GM19238 (cell line): ENCODE measurements around the gene PCCA.
"Not testable (repeated sequence)": the region's sequence is repeated elsewhere in the genome, so short reads cannot be mapped to it uniquely, and the experiment has no call there.

Experiments
- DNase-seq: peaks from one replicate; pipeline ENCODE4 v3.0.0; 2011; ENCODE audit warnings: low spot score; ENCODE audit not compliant: insufficient read length

Gene PCCA

DNA sequence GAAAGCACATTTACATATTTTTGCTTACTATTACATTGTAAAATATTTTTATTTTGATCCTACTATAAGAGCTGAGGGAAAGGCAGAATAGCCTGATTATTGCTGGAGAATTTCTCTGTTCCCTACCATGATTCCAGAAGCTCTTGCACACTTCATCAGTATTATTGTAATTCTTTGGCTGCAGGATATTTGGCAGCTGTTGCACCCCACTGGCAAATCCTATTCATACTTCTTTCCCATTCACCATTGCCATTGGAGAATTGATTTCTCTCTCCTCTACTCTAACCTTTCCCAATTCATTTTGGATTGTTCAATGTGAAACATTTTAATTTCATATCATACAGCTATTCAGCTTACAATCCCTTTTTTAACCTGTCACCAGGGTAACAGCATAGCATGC lies 261.7 kb downstream of the PCCA start:
- DNase-seq, result no peak

GRCh38 chr13:100356426-100356825 lies 267.5 kb downstream of the PCCA start:
- no peak for DNase-seq

- DNase-seq, result no peak
These were observed 268.0 kb downstream of the PCCA start for GRCh38 chr13:100356889-100357288.

GRCh38 chr13:100357764-100358163 lies 268.9 kb downstream of the PCCA start:
- DNase-seq, result no peak

GRCh38 chr13:100361504-100361903 lies 272.6 kb downstream of the PCCA start:
- DNase-seq, result no peak

DNA sequence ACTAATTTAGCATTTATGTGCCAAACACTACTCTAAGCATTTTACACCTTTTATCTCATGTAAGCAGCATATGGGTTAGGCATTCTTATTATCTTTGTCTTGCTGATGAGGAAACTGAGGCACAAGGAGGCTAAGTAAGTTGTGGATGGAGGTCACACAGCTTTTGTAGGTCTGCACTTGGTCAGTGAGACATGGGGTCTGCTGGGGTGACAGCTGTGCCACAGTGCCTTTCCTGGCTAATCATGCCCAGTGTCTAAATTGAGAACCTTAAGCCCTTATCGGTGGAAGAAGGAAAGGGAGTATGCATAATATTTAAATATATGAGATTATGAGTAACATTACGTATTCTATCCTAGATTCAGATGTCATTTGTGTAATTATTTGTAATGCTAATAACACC lies 273.5 kb downstream of the PCCA start:
- DNase-seq, result no peak

DNA sequence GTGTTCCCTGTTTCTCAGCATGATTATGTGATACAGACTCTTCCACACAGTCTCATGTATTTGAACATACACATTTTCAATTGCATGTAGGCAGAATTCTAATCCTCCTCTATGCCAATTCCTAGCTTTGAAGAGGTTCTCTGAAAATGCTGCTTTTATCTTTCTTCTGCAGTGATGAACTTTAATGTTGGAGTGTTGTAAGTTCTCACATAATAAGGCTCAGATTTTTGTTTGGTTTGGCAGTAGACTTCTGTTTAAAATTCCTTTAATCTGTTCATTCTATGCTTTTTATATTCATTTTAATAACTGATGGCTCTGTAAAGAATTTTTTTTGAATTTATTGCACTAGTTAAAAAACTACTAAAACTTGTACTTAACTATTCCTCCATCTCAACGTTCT lies 273.9 kb downstream of the PCCA start:
- no peak for DNase-seq

- DNase-seq, result no peak
These were observed 274.4 kb downstream of the PCCA start for GRCh38 chr13:100363285-100363711.

GRCh38 chr13:100363874-100364273 lies 275.0 kb downstream of the PCCA start:
- no peak for DNase-seq

DNA sequence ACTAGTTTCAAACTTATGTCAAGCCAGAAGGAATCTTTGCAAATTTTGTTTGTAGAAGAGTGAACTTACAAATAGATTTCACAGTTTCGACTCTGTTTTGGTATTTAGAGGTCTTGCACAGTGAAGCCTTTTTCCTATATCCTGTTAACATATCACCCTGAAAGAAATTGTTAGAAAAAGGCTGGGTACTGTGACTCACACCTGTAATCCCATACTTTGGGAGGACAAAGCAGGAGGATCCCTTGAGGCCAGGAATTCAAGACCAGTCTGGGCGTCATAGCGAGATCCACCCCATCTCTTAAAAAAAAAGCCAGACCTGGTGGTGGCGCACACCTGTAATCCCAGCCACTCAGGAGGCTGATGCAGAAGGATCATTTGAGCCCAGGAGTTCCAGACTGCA lies 275.7 kb downstream of the PCCA start:
- DNase-seq, result no peak

GRCh38 chr13:100365680-100366079 lies 276.8 kb downstream of the PCCA start:
- no peak for DNase-seq

GRCh38 chr13:100378533-100378932 lies 289.6 kb downstream of the PCCA start:
- DNase-seq, result no peak

GRCh38 chr13:100381595-100382224 lies 292.8 kb downstream of the PCCA start:
- DNase-seq, result no peak

DNA sequence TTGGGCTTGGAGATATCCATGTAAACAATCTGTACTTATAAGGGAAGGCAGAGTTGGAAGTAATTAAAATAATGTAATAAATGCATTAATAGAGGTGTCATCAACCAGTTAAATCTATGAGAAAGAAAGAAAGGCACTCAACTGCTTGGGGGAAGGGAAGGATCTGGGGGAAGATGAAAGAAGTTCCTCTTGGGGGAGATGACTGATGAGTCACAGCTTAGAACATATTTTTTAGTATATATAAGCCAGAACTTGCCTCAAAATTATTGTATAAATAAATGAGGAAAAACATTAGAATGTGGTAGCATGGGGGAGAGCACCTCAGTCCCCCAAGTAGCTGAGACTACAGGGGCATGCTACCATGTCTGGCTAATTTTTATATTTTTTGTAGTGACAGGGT lies 293.9 kb downstream of the PCCA start:
- DNase-seq, result no peak

DNA sequence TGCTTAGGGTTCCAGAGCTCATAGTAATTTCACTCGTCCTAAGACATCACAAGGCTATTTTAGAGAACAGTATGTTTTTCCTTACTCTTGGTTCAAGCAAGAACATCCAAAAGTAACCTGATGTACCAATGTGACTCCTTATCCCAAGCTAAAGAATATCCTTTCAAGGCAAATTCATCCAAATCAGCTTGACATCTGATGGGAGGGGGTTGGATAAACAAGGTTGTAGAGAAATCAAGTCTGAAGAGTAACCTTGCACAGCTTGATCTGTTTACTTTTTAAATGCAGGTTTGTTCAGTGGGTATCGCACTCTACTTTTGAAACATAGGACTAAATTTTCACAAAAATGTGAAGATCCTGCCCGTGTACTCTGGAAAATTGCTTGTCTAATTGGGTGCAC lies 298.5 kb downstream of the PCCA start:
- DNase-seq, result no peak

GRCh38 chr13:100388150-100388549 lies 299.3 kb downstream of the PCCA start:
- not testable (repeated sequence) for DNase-seq

GRCh38 chr13:100388923-100389322 lies 300.0 kb downstream of the PCCA start:
- no peak for DNase-seq

DNA sequence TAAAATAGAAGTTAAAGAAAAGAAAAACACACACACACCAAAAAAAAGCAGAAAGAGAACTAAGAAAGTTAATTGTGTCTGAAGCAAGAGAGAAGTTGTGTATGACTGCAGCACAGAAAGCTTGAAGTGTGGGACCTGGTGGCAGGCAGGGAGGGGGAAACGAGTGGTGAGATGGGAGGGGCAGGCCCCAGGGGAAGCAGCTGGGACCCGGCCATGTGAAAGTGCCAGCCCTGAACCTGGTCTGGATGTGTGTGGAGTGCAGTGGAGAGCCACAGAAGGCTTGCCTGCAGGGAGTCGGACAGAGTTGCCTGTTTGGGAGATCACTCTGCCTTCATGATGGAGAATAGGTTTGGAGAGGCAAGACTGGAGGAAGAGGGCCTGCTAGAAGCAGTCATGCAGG lies 300.7 kb downstream of the PCCA start:
- no peak for DNase-seq

DNA sequence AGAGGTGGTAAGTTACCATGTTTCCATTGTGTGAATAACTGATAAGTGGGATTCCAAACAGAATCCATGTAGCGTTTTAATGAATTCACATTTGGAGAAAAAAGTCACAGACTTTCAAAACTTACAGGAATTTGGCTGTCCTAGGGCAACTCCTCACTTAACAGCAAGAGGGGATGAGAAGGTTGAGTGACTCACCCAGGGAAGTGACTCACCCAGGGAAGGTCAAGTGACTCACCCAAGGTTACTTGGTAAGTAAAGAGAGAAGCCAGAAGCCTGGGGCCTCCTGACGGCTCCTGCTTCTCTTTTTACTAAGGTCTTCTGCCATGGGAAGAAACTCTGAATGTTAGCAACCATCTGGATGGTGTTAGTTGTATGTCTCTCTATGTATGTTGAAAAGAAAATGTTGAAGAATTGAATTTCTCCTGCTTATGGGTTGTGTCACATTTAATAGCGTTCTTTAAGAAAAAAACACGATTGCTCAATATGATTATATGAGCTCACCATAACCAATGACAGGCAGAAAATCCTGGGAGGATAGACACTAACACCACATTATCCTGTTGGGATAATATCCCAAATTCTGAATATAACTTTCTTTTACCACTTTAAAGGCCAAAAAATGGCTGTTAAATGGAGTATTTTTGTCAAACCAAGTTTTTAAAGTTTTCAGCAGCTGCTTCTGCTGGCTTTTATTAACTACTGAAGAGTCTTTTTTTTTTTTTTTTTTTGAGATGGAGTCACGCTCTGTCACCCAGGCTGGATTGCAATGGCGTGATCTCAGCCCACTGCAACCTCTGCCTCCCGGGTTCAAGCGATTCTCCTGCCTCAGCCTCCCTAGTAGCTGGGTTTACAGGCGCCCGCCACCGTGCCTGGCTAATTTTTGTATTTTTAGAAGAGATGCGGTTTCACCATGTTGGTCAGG lies 304.1 kb downstream of the PCCA start:
- DNase-seq, result peak; percentile 7

DNA sequence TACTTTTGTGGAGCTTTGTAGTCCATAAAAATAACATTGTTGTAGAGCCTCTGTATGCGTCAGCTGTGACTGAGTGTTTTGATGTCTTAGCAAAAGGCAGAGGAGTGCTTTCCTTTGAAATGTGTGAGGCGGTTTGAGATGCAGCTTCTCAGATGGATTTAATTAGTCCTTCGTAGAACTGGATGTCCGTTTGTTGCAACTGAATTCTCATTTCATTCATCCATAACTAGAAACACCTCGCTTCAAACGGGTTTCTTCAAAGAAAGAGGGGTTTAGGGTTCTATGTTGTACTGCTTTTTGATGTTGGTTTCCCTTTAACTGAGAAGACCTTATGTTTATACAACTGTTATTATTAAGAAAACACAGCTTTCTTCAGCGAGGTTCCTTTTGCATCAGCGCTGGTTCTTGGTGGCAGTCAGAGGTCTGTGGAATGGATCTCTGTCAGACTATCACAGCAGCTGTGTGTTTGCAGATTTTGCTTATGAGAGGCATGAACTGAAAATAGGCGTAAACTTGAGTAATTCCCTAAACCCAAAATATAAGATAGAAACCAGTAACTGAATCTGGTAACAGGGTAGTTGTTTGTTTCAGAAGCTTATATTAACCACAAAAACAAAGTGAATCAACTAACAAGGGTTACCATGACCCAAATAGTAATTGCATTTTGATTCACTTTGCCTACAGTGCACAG lies 305.3 kb downstream of the PCCA start:
- DNase-seq, result peak; percentile 7

DNA sequence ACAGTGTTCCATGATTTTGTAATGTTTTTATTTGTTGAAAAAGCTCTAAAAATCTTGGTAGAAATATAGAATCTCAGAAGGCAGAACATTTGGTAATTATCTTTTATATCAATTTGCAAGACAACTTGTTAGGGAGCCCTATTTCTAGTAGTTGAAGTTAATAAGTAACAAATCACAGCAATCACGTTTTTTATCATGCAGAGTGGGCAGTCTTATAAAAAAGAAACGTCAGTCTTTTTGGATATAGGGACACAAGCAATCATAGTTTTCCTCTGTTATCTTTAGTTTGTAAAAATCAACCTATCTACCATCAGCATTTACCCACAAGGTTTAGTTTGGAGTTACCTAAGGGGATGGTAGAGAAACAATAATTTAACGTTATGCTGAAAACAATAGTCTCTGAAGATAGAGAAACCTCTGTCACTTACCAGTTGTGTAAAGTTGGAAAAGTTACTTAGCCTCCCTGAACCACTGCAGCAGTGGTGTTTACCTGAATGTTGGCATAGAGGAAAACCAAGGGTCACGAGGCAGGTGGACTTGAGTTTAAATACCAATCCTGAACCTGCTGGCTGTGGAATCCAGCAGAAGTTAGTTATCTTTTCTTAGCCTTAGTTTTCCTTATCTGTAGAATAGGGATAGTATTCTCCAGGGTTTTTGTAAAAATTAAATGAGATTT lies 306.9 kb downstream of the PCCA start:
- no peak for DNase-seq

DNA sequence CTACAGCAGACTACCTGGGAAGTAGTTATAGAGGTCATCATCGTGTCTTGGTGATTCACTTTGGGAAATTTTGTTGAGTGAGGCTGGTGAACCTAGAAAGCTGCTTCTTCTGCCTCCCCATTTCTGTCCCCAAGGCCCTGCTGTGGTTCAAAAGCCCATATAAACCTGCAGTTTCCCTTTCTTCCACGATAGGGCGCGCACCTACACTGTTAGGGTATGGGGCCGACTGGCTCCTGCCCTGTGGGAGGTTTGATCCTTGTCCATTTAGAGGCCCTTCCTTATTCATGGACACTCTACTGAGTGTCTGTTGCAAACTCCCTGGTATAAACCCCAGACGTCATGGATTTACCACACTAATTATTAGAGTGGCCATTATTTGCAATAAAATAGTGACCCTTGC lies 307.9 kb downstream of the PCCA start:
- no peak for DNase-seq
